ENCODE data around the gene PRIM2.
"Not testable (repeated sequence)": the region's sequence is repeated elsewhere in the genome, so short reads cannot be mapped to it uniquely, and the experiment has no call there.

PRIM2 gene

GRCh38 chr6:57432919-57433684 lies 115.7 kb downstream of the PRIM2 start:
- TF ChIP-seq CTCF (IDR thresholded peaks at IDR 0.05; ENCODE audit: borderline replicate concordance, insufficient read depth, low read depth, low read length) = no peak
- no peak overlapping the region for H3K4me3 ChIP-seq (ENCODE audit: low read depth, low read length)

- H3K4me3 ChIP-seq (ENCODE audit: low read depth, low read length) = not testable (repeated sequence)
Observed at GRCh38 chr6:57433790-57434189, 116.4 kb downstream of the PRIM2 start.

GRCh38 chr6:57434944-57435343 lies 117.5 kb downstream of the PRIM2 start:
- no peak overlapping the region for H3K4me3 ChIP-seq (ENCODE audit: low read depth, low read length)
- no peak for TF ChIP-seq CTCF (IDR thresholded peaks at IDR 0.05; ENCODE audit: borderline replicate concordance, insufficient read depth, low read depth, low read length)

GRCh38 chr6:57435475-57436160 lies 118.2 kb downstream of the PRIM2 start:
- no peak for TF ChIP-seq CTCF (IDR thresholded peaks at IDR 0.05; ENCODE audit: borderline replicate concordance, insufficient read depth, low read depth, low read length)
- H3K4me3 ChIP-seq (ENCODE audit: low read depth, low read length) = no peak overlapping the region

GRCh38 chr6:57440735-57441134 lies 123.3 kb downstream of the PRIM2 start:
- not testable (repeated sequence) for H3K4me3 ChIP-seq (ENCODE audit: low read depth, low read length)

- H3K4me3 ChIP-seq (ENCODE audit: low read depth, low read length) = not testable (repeated sequence)
Observed at GRCh38 chr6:57442133-57442532, 124.7 kb downstream of the PRIM2 start.

GRCh38 chr6:57443181-57443580 lies 125.8 kb downstream of the PRIM2 start:
- H3K4me3 ChIP-seq (ENCODE audit: low read depth, low read length) = not testable (repeated sequence)

- H3K4me3 ChIP-seq (ENCODE audit: low read depth, low read length) = not testable (repeated sequence)
Observed at GRCh38 chr6:57444787-57445186, 127.4 kb downstream of the PRIM2 start.

- H3K4me3 ChIP-seq (ENCODE audit: low read depth, low read length) = not testable (repeated sequence)
Observed at GRCh38 chr6:57445379-57445778, 127.9 kb downstream of the PRIM2 start.

- H3K4me3 ChIP-seq (ENCODE audit: low read depth, low read length) = not testable (repeated sequence)
Observed at GRCh38 chr6:57445790-57446468, 128.5 kb downstream of the PRIM2 start.

- not testable (repeated sequence) for H3K4me3 ChIP-seq (ENCODE audit: low read depth, low read length)
Observed at GRCh38 chr6:57449496-57450066, 132.2 kb downstream of the PRIM2 start.

GRCh38 chr6:57459781-57460180 lies 142.4 kb downstream of the PRIM2 start:
- not testable (repeated sequence) for H3K4me3 ChIP-seq (ENCODE audit: low read depth, low read length)

- not testable (repeated sequence) for H3K4me3 ChIP-seq (ENCODE audit: low read depth, low read length)
Observed at GRCh38 chr6:57461022-57461421, 143.6 kb downstream of the PRIM2 start.

GRCh38 chr6:57463809-57464208 lies 146.4 kb downstream of the PRIM2 start:
- not testable (repeated sequence) for H3K4me3 ChIP-seq (ENCODE audit: low read depth, low read length)

- H3K4me3 ChIP-seq (ENCODE audit: low read depth, low read length) = not testable (repeated sequence)
Observed at GRCh38 chr6:57465968-57466367, 148.5 kb downstream of the PRIM2 start.

Measured in GM12875 (cell line).